Measurements from ENCODE around the gene BBS9.

Gene BBS9

DNA sequence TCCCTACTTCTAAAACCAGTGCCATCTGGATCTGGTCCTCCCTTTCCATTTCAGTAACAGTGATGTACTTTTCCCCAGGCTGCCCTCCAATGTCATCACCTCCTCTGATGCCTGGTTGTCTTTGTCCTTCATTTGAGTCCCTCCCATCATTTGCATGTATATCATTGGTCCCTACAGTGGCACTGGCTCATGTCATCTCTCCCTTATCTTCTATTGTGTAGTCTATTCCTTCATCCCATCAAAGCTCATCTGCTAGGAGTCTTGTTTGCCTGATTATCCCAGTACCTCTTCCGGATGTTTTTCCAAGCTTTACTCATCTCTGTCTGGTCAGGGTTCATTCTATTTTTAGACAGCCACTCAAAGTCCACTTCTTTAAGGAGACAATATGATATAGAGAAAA, 483.1 kb downstream of the BBS9 start:
- DNase-seq (ENCODE audit: low read depth) = no peak

DNA sequence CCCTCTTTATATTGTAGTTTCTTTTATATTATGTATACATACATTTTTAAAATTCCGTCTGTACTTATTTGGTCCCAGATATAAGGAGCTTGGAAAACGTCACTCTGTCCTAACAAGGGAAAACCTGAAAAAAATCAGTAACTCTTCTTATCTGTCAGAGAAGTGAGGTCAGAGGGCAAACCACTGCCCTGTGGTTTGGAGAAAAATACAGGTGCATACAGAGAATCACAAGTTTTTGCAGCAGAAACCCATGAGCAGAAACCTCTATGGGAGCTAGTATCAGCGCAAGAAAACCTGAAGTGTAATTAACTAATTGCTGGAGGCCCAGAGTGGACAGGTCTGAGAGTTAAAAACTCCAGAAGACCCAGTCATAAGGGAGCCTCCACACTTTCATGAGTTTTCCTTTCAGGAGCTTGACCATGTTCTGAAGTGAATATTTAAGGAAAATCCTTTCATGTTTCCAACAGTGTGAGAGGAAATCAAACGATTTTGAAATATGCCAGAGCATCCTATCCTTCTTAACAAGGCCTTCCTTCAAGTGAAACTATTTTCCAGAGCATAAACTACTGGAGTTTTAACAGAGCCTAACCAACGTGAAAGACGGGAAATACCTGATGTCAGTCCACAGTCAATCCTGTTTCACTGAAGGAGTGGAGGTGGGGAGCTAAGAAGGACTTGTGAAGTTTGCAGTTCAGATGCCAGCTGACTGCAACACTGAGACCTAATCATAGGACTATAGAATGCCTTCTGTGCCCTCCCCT, 485.2 kb downstream of the BBS9 start:
- no peak for DNase-seq (ENCODE audit: low read depth)

DNA sequence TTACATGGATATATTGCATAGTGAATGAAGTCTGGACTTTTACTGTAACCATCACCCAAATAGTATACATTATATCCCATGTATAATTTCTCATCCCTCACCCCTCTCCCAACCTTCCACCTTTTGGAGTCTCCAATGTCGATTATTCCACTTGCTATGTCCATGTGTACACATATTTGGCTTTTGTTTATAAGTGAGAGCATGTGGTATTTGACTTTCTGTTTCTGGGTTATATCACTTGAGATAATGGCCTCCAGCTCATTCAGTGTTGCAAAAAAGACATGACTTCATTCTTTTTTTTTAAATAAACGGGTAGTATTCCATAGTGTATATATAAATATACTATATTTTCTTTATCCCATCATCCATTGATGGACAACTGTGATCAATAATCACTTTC, 487.4 kb downstream of the BBS9 start:
- DNase-seq (ENCODE audit: low read depth) = no peak

DNA sequence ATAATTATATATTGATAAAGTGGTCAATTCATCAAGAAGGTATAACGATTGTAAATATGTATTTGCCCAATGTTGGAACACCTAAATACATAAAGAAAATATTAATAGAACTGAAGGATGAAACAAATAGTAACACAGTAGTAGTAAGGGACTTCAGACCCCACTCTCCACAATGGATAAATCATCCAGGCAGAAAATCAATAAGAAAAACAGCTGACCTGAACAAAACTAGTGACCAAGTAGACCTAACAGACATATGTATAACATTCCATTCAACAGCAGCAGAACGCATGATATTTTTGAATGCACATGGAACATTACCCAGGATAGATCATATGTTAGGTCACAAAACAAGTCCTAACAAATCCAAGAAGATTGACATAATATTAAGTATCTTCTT, 489.9 kb downstream of the BBS9 start:
- DNase-seq (ENCODE audit: low read depth) = no peak

DNA sequence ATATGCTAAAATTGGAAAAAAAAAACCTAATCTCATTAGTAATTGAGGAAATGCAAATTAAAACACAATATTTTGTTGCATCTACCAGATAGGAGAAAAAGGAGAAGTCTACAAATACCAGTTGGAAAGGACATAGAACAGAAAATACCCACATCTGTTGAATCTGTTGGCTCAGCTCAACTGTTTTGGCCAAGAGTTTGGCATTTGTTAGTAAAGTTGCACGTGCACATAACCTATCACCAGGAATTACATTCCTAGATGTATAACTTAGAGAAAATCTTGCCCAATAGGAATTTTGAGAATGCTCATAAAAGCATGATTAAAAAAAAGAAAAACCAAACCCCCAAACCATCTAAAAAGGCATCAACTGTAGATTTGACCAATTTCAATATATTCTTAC, 493.9 kb downstream of the BBS9 start:
- DNase-seq (ENCODE audit: low read depth) = no peak

DNA sequence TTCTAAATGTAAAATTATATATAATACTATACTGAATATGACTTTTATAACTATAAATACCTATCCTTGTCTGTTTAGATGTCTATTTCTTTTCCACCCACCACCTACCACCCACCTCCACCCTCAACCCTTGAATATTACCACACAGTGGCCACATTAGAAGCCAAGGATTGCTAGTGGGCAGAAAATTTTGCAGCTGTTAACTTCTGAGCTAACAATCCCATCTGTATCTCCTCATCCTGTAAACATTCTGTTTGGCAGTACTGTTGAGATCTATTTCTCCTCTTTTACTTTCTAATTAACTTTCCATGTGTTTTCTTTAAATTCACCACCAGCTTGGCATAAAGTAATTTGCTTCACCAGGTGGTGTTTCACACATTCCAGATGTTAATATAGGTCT, 494.9 kb downstream of the BBS9 start:
- DNase-seq (ENCODE audit: low read depth) = no peak

DNA sequence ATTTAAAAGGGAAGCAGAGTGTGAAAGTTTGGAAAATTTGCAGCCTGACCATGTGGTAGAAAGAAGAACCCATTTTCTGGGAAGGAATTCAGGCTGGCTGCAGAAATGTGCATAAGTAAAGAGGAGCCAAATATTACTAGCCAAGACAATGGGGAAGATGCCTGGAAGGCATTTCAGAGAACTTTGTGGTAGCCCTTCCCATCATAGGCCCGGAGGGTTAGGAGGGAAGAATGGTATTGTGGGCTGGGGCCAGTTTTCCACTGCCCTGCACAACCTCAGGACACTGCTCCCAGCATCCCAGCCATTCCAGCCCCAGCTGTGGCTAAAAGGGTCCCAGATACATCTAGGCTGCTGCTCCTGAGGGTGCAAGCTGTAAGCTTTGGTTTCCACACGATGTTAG, 497.5 kb downstream of the BBS9 start:
- no peak for DNase-seq (ENCODE audit: low read depth)

DNA sequence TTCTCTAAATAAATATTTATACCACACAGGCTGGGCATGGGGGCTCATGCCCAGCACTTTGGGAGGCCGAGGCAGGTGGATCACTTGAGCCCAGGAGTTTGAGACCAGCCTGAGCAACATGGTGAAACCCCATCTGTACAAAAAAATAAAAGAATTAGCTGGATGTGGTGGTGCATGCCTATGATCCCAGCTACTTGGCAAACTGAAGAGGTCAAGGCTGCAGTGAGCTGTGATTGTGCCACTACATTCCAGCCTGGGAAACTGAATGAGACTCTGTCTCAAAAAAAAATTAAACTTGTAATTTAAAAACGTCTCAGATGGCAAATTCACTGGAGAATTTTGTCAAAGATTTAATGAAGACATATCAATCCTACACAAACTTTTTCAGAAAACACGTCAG, 498.4 kb downstream of the BBS9 start:
- DNase-seq (ENCODE audit: low read depth) = no peak

DNA sequence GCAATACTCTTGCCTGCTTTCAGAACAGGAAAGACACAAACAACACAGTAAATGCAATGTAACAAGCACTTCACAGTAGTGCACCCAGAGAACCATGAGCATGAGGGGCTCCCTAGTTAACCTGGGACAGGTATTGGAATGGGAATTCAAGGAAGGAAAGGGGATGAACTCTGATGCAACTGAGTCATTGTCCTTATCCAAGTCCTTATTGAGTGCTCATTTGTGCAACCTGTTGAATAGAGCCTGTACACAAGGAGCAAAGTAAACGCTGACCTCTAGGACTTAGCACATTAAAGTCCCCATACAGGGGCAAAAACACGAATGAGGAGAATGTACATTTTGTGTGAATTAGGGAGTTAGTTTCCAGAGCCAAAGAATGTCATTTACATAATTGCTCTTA, 499.5 kb downstream of the BBS9 start:
- no peak for DNase-seq (ENCODE audit: low read depth)

DNA sequence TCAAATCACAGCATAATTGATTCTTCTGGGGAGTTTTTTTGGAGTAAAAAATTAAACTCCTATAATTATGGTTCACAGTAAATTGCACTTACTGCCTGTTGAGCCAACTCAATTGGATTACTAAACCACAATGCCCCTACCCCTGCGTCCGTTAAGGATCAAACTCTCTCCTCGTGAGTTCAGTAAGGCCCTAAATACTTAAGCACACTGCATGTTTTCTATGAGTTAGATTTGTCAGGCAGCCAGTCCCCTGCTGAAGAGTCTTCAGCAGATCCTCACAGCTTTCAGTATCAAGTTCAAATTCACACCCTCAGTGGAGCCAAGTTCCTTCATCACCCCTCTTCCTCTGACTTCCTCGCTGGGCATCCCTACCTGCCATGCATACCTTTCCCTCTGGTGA, 501.0 kb downstream of the BBS9 start:
- no peak for DNase-seq (ENCODE audit: low read depth)

DNA sequence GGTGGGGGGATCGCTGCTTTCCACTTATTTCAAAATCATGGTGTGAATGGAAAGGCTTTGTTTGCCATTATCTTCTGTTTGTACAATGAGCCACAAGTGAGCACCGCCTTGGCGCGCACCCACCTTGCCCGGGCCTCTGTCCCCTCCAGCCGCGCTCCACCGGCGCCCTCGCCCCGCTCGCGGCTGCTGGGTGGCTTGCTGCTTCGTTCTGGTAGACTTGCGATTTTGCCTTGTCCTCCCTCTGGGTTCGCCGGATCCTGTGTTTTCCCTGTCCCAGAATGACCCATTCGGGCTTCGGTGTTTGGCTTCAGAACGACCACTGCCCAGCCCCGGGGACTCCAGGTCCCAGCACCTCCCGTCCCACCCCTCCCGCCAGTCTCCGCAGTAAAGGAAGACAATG, 503.0 kb downstream of the BBS9 start:
- DNase-seq (ENCODE audit: low read depth) = no peak

DNA sequence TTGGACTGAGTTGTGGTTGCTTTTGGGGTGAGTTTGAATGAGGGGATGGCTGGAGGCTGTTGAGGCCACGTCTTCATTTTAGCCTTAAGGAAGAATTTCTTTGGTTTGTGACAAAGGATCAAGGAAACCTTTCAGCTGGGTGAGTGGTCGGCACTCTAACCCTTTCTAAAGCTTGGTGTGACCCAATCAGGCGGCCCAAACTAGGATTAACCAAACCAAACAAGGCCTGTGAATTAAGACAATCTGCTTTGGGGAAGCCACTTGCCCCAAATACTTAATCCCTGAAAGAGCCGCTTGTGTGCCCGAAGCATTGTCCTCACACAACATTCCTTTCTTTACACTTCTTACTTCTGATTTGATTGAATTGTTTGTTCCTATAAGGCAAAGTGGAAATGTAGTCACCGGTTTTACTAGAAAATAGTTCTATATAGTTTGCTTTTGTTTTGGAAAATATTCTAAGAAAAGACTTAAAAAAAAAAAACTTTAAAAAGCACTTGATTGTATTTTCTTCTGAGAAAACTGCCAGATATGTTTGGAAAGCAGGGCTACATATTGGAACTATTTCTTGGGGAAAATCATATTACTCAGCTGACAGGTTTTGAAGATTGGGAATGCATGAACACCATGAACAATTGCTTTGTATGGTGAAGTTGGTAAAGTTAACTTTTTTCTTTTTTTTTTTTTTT, 503.6 kb downstream of the BBS9 start:
- DNase-seq (ENCODE audit: low read depth) = no peak

DNA sequence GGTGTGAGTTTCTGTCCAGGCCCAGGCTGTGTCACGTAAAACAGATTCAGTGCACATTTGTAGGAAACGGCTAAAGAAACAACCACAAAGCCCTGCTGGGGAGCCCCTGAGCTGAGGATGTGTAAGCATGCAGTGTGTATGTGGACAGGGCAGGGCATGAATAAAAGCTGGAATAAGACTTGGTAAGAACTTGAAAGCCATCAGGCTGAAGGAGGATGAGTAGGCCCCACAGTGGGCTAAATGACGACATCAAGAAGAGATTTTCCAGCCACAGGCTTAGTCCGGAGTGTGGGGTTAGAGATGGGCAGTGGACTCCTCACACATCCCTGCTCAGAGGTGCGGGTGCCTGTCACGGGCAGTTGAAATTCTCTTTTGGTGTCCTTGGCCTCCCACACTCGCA, 505.2 kb downstream of the BBS9 start:
- no peak for DNase-seq (ENCODE audit: low read depth)

DNA sequence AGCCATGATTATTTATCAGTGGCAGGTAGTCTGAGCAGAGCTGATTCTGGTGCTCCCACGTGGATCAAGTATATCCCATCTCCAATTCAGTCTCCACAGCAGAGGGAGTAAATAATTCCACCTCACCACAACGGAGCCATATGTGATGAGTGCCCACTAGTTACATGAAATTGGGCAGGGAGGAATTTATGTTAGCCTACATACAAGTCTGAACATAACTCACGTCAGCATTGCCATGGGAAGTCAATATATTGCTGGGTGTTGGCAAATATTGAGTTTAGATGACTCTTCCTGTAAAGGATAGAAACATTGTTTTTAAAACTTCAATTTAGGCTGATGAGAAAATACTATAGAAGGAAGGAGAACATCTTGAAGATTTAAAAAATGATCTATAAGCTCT, 507.0 kb downstream of the BBS9 start:
- no peak for DNase-seq (ENCODE audit: low read depth)

DNA sequence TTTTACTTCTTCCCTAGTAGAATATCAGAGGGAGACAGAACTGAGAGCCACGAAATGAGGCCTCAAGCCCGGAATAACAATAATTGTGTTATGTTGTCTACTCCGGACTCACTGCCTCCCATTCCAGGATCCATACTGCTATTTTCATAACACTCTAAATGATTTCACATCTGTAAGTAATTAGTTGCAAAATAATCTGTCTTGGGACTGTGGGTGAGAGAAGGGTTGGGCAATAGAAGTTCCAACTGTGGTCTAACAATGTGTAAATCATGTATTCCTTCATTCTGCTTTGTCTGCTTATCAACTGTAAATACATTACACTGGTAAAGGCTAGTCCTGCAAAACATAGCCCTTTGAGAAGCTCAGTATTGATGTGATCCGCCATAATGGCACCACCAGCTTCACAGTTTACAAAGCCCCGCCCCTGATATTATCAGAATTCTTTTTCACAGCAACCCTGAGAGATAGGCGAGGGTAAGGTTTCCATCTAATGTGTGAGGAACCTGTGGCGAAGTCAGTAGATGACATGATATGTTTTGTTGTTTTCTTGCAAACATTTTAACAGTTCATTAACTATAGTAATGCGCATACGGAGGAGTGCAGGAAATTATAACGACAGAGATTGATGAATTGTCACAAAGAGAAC, 510.3 kb downstream of the BBS9 start:
- no peak for DNase-seq (ENCODE audit: low read depth)

DNA sequence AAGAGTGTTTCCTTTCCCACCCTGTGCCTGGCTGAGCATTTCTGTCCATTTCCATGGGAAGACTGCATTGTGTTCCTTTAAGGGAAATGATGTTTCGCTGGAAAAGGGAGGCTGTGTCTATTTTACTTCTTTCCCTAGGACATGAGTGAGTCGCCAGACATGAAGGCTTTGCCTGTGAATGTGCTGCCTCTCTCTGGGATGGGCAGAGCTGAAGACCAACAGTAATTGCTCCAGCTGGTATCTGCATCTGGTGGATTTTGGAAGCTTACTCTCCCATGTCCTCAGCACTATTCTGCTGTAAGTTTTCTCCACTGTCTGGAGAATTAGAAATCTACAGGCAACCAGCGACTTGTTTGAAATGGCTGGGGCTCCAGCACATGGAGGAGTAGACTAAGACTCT, 511.4 kb downstream of the BBS9 start:
- DNase-seq (ENCODE audit: low read depth) = no peak

DNA sequence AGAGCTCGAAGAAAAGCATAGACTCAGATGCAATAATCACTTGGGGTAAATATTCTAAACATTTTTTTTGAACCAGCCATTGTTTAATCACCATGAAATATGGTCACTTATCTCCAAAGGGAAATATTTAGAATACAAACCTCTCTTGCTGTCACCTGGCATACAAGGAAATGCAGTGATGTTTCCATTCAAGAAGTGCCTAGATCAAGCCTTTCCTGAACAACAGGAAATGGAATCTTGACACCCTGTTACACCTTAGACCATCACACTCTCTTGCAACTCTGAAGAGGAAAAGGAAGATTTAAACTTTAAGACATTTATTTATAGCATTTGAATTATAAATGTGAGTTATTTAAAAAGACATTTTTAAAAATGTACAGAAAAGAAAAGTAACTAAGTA, 512.9 kb downstream of the BBS9 start:
- DNase-seq (ENCODE audit: low read depth) = no peak

DNA sequence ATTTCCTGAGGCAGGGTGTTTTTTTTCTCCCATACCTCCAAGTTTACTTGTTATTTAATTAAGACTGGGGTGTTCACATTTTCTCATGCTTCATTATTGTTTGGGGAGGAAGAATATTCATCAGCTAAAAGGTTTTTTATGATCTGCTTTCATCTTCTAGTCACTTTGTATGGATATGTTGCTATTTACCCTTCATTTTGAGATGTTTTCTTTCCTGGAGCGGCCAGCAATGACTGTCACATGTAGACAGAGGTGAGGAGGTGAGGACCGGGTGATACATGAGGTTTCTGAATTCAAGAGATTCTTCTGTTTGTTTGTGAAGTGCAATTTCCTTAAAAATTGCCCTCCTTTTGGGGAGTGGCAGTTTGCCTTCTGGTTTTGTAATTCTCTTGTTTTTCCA, 514.2 kb downstream of the BBS9 start:
- DNase-seq (ENCODE audit: low read depth) = no peak

DNA sequence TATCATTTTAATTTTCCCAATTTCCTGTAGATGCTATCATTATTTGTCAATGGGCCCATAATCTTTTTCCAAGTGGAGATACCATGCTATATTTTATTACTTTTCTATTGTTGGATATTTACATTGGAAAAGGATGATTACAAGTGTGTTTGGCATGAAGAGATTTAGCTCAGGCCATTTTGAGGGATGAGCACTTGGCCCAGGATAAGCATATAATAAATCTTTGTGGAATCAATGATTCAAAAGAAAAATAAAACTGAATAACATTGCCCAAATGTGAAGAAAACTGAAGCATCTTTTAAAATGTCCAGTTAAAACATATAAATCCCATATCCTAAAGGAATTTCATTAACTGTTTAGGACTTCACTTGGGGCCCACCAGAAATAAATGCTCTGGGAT, 515.1 kb downstream of the BBS9 start:
- DNase-seq (ENCODE audit: low read depth) = no peak

DNA sequence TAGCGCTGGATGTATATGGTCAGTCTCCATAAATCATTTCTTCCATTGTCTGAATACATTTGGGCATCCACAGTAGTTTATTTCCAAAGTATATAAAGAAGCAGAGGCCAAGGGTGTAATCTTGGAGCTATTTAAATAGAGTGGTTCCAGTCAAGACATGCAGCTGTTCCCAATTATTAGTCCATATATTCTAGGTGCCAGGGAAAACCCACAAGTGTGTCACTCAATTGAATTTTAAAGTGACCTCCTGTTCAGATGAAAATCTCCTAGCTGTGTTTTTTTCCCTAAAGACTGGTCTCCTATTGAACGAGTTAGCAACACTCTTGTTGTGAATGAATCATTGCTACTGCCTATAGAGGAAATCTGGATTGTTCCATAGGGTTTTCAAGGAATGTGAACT, 515.7 kb downstream of the BBS9 start:
- no peak for DNase-seq (ENCODE audit: low read depth)

DNA sequence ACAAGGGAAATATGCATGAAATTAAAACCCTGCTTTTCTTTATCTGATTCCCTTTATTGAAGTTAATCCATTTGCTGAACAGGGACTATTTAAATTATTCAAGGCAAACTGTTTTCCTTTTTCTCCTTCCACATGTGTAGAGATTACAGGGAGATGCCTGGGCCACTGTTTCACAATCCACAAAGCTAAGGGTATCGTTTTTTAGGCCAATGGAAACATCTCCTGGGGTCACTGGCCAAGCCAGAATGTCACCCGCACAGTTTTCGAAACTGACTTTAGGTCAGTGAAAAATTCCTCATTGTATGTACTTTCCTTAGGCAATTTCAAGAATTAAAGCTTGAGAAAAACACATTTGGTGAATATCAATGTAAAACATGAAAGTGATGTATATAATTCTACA, 516.8 kb downstream of the BBS9 start:
- no peak for DNase-seq (ENCODE audit: low read depth)

DNA sequence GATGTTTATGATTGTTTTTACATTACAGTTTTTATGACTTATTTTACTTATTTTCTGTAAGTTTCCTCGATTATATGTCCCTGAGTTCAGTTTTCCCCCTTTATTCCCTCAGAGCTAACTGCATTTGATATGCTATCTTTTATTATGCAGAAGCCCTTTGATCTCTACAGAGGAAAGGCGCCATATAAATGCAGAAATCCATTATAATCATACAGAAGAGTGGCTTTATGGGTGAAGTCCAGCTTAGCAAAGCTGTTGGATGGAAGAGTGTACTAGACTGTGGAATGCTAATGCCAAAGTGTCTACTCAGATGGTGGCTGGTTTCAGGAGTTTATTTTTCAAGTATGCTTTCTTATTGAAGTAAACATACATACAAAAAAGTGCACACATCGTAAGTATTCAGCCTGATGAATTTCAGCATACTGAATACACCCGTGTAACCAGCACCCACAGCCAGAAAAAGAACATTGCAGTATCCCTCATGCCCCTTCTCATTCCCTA, 517.6 kb downstream of the BBS9 start:
- no peak for DNase-seq (ENCODE audit: low read depth)

All from stimulated activated CD8-positive, alpha-beta memory T cell treated with anti-CD3 and anti-CD28 coated beads, Interleukin-12 subunit alpha, Interleukin-12 subunit beta, amount 100 ng/mL, for 1 hour (primary cell).